Keratinocyte (primary cell): ENCODE data around the gene TMEM97. TPM values are rescaled to one million over a fixed set of nuclear protein-coding genes. Genes with fewer than 3 reads are reported as not detected.

Experiments used
- DNase-seq: peaks from one replicate; pipeline ENCODE4 v3.0.0-alpha.2; 2011; ENCODE audit warnings: low read depth, missing footprints, low spot score
- FAIRE-seq: peaks from 2 replicates; lab custom pipeline; 2011; peaks lifted over from hg19 to GRCh38; lab: Jason Lieb, UNC
- H2AFZ ChIP-seq: 2 replicates; pipeline ENCODE4 v1.6.0; 2012; ENCODE audit warnings: low read length, control low read depth, inconsistent platforms; ENCODE audit not compliant: control insufficient read depth
- H3K27ac ChIP-seq: 2 replicates; pipeline ENCODE4 v1.5.1; 2011; ENCODE audit warnings: low read length; ENCODE audit not compliant: control insufficient read depth, insufficient read depth
- H3K27me3 ChIP-seq: 3 replicates; pipeline ENCODE4 v1.6.0; 2011; ENCODE audit warnings: low read length; ENCODE audit not compliant: control insufficient read depth, insufficient read depth; ENCODE audit errors: extremely low read depth
- H3K36me3 ChIP-seq, 2 experiments: 2 replicates in 1 of 2; 3 replicates in 1 of 2; pipeline ENCODE4 v1.5.1; 2011; ENCODE audit warnings: low read length in 2 of 2, mild to moderate bottlenecking in 1 of 2; ENCODE audit not compliant: control insufficient read depth in 2 of 2, insufficient read depth in 2 of 2; ENCODE audit errors: extremely low read depth in 1 of 2
- H3K4me1 ChIP-seq: 3 replicates; pipeline ENCODE4 v1.5.1; 2011; ENCODE audit warnings: low read length; ENCODE audit not compliant: control insufficient read depth, insufficient read depth; ENCODE audit errors: extremely low read depth
- H3K4me2 ChIP-seq: 3 replicates; pipeline ENCODE4 v1.6.0; 2011; ENCODE audit warnings: low read depth, low read length; ENCODE audit not compliant: control insufficient read depth, insufficient read depth; ENCODE audit errors: extremely low read depth
- H3K4me3 ChIP-seq, 3 experiments: fragments of 200-600 bp in 1 of 3; sonication (generic) in 1 of 3; 2 replicates in 2 of 3; 3 replicates in 1 of 3; pipeline ENCODE4 v1.5.1; 2011 to 2016; ENCODE audit warnings: low read length in 3 of 3, mild to moderate bottlenecking in 3 of 3, control low read depth in 2 of 3, inconsistent platforms in 1 of 3, low read depth in 1 of 3, mixed read lengths in 1 of 3, mixed run types in 1 of 3, moderate library complexity in 1 of 3; ENCODE audit not compliant: control insufficient read depth in 2 of 3, insufficient read depth in 2 of 3; ENCODE audit errors: extremely low read depth in 1 of 3
- H3K79me2 ChIP-seq: 2 replicates; pipeline ENCODE4 v1.6.0; 2012; ENCODE audit warnings: low read length; ENCODE audit not compliant: control insufficient read depth, insufficient read depth
- H3K9ac ChIP-seq: 3 replicates; pipeline ENCODE4 v1.6.0; 2011; ENCODE audit warnings: low read length; ENCODE audit not compliant: control insufficient read depth, insufficient read depth; ENCODE audit errors: extremely low read depth
- H3K9me1 ChIP-seq: 3 replicates; pipeline ENCODE4 v1.6.0; 2011; ENCODE audit warnings: low read length; ENCODE audit not compliant: control insufficient read depth, insufficient read depth; ENCODE audit errors: extremely low read depth
- H3K9me3 ChIP-seq: 2 replicates; pipeline ENCODE4 v1.5.1; 2012; ENCODE audit warnings: low read depth, low read length; ENCODE audit not compliant: control insufficient read depth
- H4K20me1 ChIP-seq: 3 replicates; pipeline ENCODE4 v1.6.0; 2011; ENCODE audit warnings: low read length; ENCODE audit not compliant: control insufficient read depth, insufficient read depth; ENCODE audit errors: extremely low read depth
- EZH2 ChIP-seq: IDR thresholded peaks from one replicate; pipeline ENCODE4 v1.6.1; 2012; ENCODE audit warnings: inconsistent platforms, mild to moderate bottlenecking, low read length, moderate library complexity
- dilution Hi-C: fragments of 300-500 bp; cut with MboI; formaldehyde crosslinking; loops from one replicate; pipeline ENCODE4 v1.7.0; 2020; ENCODE audit warnings: low sequenced_read_pairs; ENCODE audit not compliant: extremely low pct_ligation_motif_present
- polyA plus RNA-seq, 5 experiments: library from polyadenylated mRNA; depleted of rRNA in 3 of 5; stranded (reverse) in 3 of 5; stranded (forward) in 1 of 5; unstranded in 1 of 5; fragments of >200 nt; gene quantifications; 1 replicate in 1 of 5; 2 replicates in 3 of 5; 3 replicates in 1 of 5; pipeline versions ENCODE4 v1.2.1 to v1.2.3, GENCODE V29; 2011 to 2012; ENCODE audit warnings: missing spikeins in 2 of 5, low read depth in 1 of 5, low replicate concordance in 1 of 5
- TF ChIP-seq, protein P1 (sequence below), 3 experiments: IDR thresholded peaks in 1 of 3; conservative IDR thresholded peaks in 1 of 3; optimal IDR thresholded peaks in 1 of 3; 2 replicates in 2 of 3; 3 replicates in 1 of 3; pipeline versions ENCODE3 to v1.5.1; 2011; ENCODE audit warnings: low read length in 3 of 3, mild to moderate bottlenecking in 3 of 3, moderate library complexity in 2 of 3, control low read depth in 1 of 3, inconsistent platforms in 1 of 3; ENCODE audit not compliant: insufficient read depth in 2 of 3; ENCODE audit errors: extremely low read depth in 1 of 3

Gene TMEM97
- polyA plus RNA-seq, 1 donor (not counting 4 experiments of a cell fraction or from before 2014, with no cell fraction given): 29.9 TPM

DNA sequence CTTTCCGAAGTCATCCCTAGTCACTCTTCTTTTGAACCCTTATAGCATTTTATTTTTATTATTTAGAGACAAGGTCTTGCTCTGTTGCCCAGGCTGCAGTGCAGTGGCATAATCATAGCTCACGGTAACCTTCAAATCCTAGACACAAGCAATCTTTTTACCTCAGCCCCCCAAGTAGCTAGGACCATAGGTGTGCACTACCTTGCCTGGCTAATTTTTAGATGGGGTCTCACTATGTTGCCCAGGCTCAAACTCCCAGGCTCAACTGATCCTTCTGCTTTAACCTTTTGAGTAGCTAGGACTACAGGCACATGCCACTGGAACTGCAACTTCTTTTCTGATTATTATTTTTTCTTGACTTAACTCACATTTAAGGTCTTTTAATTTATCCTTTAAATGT, 33.0 kb upstream of the TMEM97 start:
- DNase-seq (no peak), FAIRE-seq (no peak)
- H3K27ac ChIP-seq: no peak overlapping the region
- no peak overlapping the region for H3K9ac ChIP-seq
- TF ChIP-seq, protein P1, sequence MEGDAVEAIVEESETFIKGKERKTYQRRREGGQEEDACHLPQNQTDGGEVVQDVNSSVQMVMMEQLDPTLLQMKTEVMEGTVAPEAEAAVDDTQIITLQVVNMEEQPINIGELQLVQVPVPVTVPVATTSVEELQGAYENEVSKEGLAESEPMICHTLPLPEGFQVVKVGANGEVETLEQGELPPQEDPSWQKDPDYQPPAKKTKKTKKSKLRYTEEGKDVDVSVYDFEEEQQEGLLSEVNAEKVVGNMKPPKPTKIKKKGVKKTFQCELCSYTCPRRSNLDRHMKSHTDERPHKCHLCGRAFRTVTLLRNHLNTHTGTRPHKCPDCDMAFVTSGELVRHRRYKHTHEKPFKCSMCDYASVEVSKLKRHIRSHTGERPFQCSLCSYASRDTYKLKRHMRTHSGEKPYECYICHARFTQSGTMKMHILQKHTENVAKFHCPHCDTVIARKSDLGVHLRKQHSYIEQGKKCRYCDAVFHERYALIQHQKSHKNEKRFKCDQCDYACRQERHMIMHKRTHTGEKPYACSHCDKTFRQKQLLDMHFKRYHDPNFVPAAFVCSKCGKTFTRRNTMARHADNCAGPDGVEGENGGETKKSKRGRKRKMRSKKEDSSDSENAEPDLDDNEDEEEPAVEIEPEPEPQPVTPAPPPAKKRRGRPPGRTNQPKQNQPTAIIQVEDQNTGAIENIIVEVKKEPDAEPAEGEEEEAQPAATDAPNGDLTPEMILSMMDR (optimal IDR thresholded peaks at IDR 0.05 in 1 of 3, IDR thresholded peaks at IDR 0.05 in 1 of 3, conservative IDR thresholded peaks at IDR 0.05 in 1 of 3; ENCODE audit: extremely low read depth in 1 of 3, insufficient read depth in 2 of 3, low read length in 3 of 3): no peak
- TF ChIP-seq EZH2: no peak
- H3K27me3 ChIP-seq: no peaks in the 10 kb centered on the region
- H3K9me3 ChIP-seq: no peaks in the 10 kb centered on the region
- no peaks in the 10 kb centered on the region for H3K36me3 ChIP-seq
- H3K79me2 ChIP-seq: no peaks in the 10 kb centered on the region
- H4K20me1 ChIP-seq: no peaks in the 10 kb centered on the region
- no peak overlapping the region for H2AFZ ChIP-seq
- H3K4me1 ChIP-seq: peaks cover 13% of the 10 kb centered on the region
- H3K9me1 ChIP-seq: no peaks in the 10 kb centered on the region
- no peak overlapping the region for H3K4me2 ChIP-seq
- H3K4me3 ChIP-seq: no peak overlapping the region
- dilution Hi-C loops: no loop called here

DNA sequence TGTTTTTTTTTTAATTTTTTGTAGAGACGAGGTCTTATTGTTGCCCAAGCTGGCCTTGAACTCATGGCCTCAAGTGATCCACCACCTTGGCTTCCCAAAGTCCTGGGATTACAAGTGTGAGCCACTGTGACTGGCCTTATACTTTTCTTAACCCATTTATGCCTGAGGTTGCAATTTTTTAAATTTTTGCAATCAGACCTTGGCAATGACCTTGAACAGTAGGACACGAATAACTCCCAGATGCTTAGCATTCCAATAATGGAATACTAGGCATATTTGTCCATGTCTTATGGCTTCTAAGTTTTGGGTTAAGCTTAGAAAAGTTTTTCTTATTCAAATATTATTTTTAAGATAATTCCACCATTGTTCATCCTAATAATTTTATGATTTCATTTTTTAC, 28.3 kb upstream of the TMEM97 start:
- Histone ChIP-seq H3K4me1 (no peaks in the 10 kb centered on the region), H3K27ac (no peak overlapping the region), H3K9me3 (no peaks in the 10 kb centered on the region), H3K79me2 (no peaks in the 10 kb centered on the region), H3K27me3 (no peaks in the 10 kb centered on the region), H3K9ac (no peak overlapping the region), H3K9me1 (no peaks in the 10 kb centered on the region), H3K4me3 (no peak overlapping the region), H3K36me3 (no peaks in the 10 kb centered on the region), H3K4me2 (no peak overlapping the region), H2AFZ (no peak overlapping the region), H4K20me1 (no peaks in the 10 kb centered on the region)
- dilution Hi-C loops: no loop called here
- DNase-seq (no peak), FAIRE-seq (no peak)
- TF ChIP-seq, protein P1 (optimal IDR thresholded peaks at IDR 0.05 in 1 of 3, IDR thresholded peaks at IDR 0.05 in 1 of 3, conservative IDR thresholded peaks at IDR 0.05 in 1 of 3; ENCODE audit: extremely low read depth in 1 of 3, insufficient read depth in 2 of 3, low read length in 3 of 3): no peak
- no peak for TF ChIP-seq EZH2
